ENCODE measurements around the gene FNIP2.

DNA sequence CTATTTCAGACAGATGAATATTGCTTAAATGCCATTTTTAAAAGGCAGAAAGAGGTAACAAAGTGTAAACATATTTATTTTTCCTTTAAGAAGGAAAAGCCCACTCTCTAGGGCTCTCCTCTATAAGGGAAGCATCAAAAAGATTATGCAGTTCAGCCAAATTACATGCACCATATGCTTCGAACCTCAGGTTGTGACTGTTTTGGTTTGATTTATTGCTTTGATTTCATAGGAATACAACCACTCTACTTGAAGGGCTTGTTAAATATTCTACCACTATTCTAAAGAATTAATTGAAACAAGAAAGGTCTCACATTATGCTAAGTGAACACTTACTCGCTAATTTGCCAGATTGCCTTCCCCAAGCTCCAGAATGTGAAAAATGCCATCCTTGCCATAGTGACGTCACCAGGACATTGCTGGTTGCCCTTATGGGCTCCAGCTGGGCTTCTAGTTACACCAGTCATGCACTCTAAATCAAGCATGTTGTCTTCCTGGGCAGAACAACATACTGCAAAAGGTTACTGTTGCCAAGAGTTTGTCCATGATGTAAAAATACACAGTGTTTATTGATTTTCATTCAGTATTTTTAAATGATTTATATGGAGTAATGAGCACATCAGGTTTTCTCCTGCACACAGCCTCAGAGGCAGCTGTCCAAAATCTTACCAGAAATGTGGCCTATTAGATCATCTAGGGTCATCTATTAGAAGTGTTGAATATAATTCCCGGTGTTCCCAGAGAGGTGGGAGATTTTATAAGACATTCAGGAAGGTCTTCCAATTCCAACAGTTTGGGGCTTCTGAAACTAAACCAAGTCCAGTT is 169.6 kb downstream of the FNIP2 start:
- TF ChIP-seq EP300 (IDR thresholded peaks at IDR 0.05) (no peak), POLR2A (IDR thresholded peaks at IDR 0.05) (no peak)
- TF ChIP-seq, protein P1, sequence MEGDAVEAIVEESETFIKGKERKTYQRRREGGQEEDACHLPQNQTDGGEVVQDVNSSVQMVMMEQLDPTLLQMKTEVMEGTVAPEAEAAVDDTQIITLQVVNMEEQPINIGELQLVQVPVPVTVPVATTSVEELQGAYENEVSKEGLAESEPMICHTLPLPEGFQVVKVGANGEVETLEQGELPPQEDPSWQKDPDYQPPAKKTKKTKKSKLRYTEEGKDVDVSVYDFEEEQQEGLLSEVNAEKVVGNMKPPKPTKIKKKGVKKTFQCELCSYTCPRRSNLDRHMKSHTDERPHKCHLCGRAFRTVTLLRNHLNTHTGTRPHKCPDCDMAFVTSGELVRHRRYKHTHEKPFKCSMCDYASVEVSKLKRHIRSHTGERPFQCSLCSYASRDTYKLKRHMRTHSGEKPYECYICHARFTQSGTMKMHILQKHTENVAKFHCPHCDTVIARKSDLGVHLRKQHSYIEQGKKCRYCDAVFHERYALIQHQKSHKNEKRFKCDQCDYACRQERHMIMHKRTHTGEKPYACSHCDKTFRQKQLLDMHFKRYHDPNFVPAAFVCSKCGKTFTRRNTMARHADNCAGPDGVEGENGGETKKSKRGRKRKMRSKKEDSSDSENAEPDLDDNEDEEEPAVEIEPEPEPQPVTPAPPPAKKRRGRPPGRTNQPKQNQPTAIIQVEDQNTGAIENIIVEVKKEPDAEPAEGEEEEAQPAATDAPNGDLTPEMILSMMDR (IDR thresholded peaks at IDR 0.05), result no peak
